Parathyroid adenoma (tissue), 2 donors: ENCODE measurements around the gene LEMD1.

Source experiments
- H2AFZ ChIP-seq: fragments of 300-600 bp; sonication (generic); one replicate; pipeline ENCODE4 v1.7.0; 2017; ENCODE audit warnings: antibody characterized with exemption, mild to moderate bottlenecking
- H3K27ac ChIP-seq: fragments of 300-600 bp; sonication (generic); one replicate; pipeline ENCODE4 v1.7.0; 2017
- H3K27me3 ChIP-seq: fragments of 300-600 bp; sonication (generic); one replicate; pipeline ENCODE4 v1.7.0; 2017; ENCODE audit warnings: low read length; ENCODE audit not compliant: control insufficient read depth, insufficient read depth
- H3K36me3 ChIP-seq: fragments of 300-600 bp; sonication (generic); one replicate; pipeline ENCODE4 v1.7.0; 2017; ENCODE audit warnings: low read length; ENCODE audit not compliant: control insufficient read depth, insufficient read depth
- H3K4me1 ChIP-seq: fragments of 300-600 bp; sonication (generic); one replicate; pipeline ENCODE4 v1.7.0; 2017; ENCODE audit warnings: control low read depth
- H3K4me2 ChIP-seq: fragments of 300-600 bp; sonication (generic); one replicate; pipeline ENCODE4 v1.7.0; 2017; ENCODE audit warnings: low read length
- H3K4me3 ChIP-seq: fragments of 300-600 bp; sonication (generic); one replicate; pipeline ENCODE4 v1.7.0; 2017; ENCODE audit warnings: low read depth, low read length
- H3K79me2 ChIP-seq: fragments of 300-600 bp; sonication (generic); one replicate; pipeline ENCODE4 v1.7.0; 2017; ENCODE audit warnings: control low read depth
- H3K9ac ChIP-seq: fragments of 300-600 bp; sonication (generic); one replicate; pipeline ENCODE4 v1.7.0; 2017; ENCODE audit warnings: mild to moderate bottlenecking
- H3K9me3 ChIP-seq: fragments of 300-600 bp; sonication (generic); one replicate; pipeline ENCODE4 v1.7.0; 2017; ENCODE audit warnings: low read length; ENCODE audit not compliant: control insufficient read depth
- CTCF ChIP-seq: fragments of 300-600 bp; sonication (generic); IDR thresholded peaks from one replicate; pipeline ENCODE4 v1.7.0; 2017; ENCODE audit warnings: antibody characterized with exemption, mild to moderate bottlenecking
- donor health status: primary hyperparathyroidism.

Gene LEMD1

GRCh38 chr1:205424901-205425600, 3.2 kb upstream of the LEMD1 start:
- no peak overlapping the region for H3K4me3 ChIP-seq
- no peak for TF ChIP-seq CTCF
- no peaks in the 10 kb centered on the region for H3K9me3 ChIP-seq
- H3K36me3 ChIP-seq: no peaks in the 10 kb centered on the region
- no peaks in the 10 kb centered on the region for H3K79me2 ChIP-seq
- no peak overlapping the region for H3K27ac ChIP-seq
- H3K9ac ChIP-seq: no peak overlapping the region
- no peaks in the 10 kb centered on the region for H3K4me1 ChIP-seq
- H2AFZ ChIP-seq: no peak overlapping the region
- no peak overlapping the region for H3K4me2 ChIP-seq
- no peaks in the 10 kb centered on the region for H3K27me3 ChIP-seq

- no peaks in the 10 kb centered on the region for H3K27me3 ChIP-seq
- TF ChIP-seq CTCF: no peak
- no peaks in the 10 kb centered on the region for H3K9me3 ChIP-seq
- H3K36me3 ChIP-seq: no peaks in the 10 kb centered on the region
- H3K27ac ChIP-seq: no peak overlapping the region
- H3K4me1 ChIP-seq: no peaks in the 10 kb centered on the region
- no peaks in the 10 kb centered on the region for H3K79me2 ChIP-seq
- H3K4me2 ChIP-seq: no peak overlapping the region
- H3K9ac ChIP-seq: no peak overlapping the region
- no peak overlapping the region for H3K4me3 ChIP-seq
- no peak overlapping the region for H2AFZ ChIP-seq
Measured at GRCh38 chr1:205423814-205424399, 2.1 kb upstream of the LEMD1 start.

- Histone ChIP-seq H3K27me3 (no peaks in the 10 kb centered on the region), H3K9me3 (no peaks in the 10 kb centered on the region), H3K4me1 (no peaks in the 10 kb centered on the region), H3K79me2 (no peaks in the 10 kb centered on the region), H3K4me3 (no peak overlapping the region), H3K4me2 (no peak overlapping the region), H3K36me3 (no peaks in the 10 kb centered on the region), H2AFZ (no peak overlapping the region), H3K9ac (no peak overlapping the region), H3K27ac (no peak overlapping the region)
- TF ChIP-seq CTCF: peak; percentile 7
Measured at GRCh38 chr1:205422993-205423642, 1.3 kb upstream of the LEMD1 start.

- Histone ChIP-seq H3K4me3 (no peak overlapping the region), H3K27ac (no peak overlapping the region)
- TF ChIP-seq CTCF: no peak
Measured at GRCh38 chr1:205420938-205421337, 918 bp downstream of the LEMD1 start.

More at GRCh38 chr1:205420938-205421337, 918 bp downstream of the LEMD1 start:
- Histone ChIP-seq H3K9me3 (no peaks in the 10 kb centered on the region), H3K9ac (no peak overlapping the region), H3K27me3 (no peaks in the 10 kb centered on the region), H3K79me2 (no peaks in the 10 kb centered on the region), H2AFZ (no peak overlapping the region), H3K36me3 (no peaks in the 10 kb centered on the region), H3K4me1 (no peaks in the 10 kb centered on the region), H3K4me2 (no peak overlapping the region)
